Epithelial cell of umbilical artery (primary cell): Measurements from ENCODE around the gene INSL4. TPM values are rescaled to one million over a fixed set of nuclear protein-coding genes. Genes with fewer than 3 reads are reported as not detected.

Experiments
- total RNA-seq: library from RNA; depleted of rRNA; stranded (reverse); fragments of >200 nt; gene quantifications from 2 replicates; pipeline ENCODE4 v1.2.3, GENCODE V29; 2014

The INSL4 gene
- not detected in 2 replicates for total RNA-seq

GRCh38 chr9:5231212-5231611 lies at the start of gene INSL4:
INSL4 (plus strand) TSS chr9:5231419; CDS start chr9:5231524, 105 bp downstream.

GRCh38 chr9:5185220-5185840 lies 45.9 kb upstream of the INSL4 start, which contains the start of gene INSL6:
INSL6 (minus strand) TSS chr9:5185639; CDS start chr9:5185602, 37 bp downstream.

Other genes starting within 250 kb of the INSL4 start
- gene JAK2, start 246.1 kb upstream of the INSL4 start, total RNA-seq: 6.2 and 8.5 TPM in 2 replicates
- not detected in 2 replicates for gene INSL6, start 45.8 kb upstream of the INSL4 start, total RNA-seq
- 0.32 TPM in 1 of 2 replicates, not detected in the other for gene RLN2, start 73.3 kb downstream of the INSL4 start, total RNA-seq
- not detected in 2 replicates for gene RLN1, start 108.5 kb downstream of the INSL4 start, total RNA-seq
- gene PLGRKT, start 206.5 kb downstream of the INSL4 start, total RNA-seq: 19.8 and 22.8 TPM in 2 replicates
- gene CD274, start 219.1 kb downstream of the INSL4 start, total RNA-seq: 17.9 and 47.0 TPM in 2 replicates